HuH-7.5 (cell line): Measurements from ENCODE around the gene FRMD5.

Source experiments
- DNase-seq: peaks from one replicate; pipeline ENCODE4 v3.0.0; 2011; ENCODE audit warnings: low spot score

Gene FRMD5

GRCh38 chr15:43974852-43975251, 220.2 kb downstream of the FRMD5 start:
- no peak for DNase-seq

DNA sequence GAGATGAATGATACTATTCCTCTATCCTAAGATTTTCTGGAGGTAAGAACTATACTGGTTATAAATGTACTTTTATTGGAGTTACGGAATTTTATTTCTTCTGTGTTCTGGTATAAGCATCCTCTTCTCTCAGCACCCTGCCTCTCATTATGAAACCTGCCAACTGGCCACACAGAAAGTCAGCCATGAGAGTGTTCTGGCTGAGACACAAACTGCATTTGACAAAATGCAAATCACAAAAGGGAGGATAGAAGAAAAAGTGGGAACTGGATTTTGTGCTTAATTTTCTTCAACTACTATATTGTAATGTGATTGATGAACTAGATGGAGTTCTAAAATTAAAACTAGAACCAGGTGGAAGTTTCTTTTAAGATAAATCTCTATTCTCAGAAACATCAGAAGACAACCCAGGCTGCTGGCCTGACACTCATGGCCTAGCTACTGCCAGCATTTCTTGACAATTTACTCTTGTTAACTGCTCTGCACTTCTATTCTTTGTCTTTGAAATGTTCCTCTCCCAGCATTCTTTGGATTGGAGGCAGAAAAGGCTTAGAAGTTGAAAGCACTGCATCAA, 225.2 kb downstream of the FRMD5 start:
- DNase-seq: no peak

GRCh38 chr15:43968551-43968950, 226.5 kb downstream of the FRMD5 start:
- no peak for DNase-seq

DNA sequence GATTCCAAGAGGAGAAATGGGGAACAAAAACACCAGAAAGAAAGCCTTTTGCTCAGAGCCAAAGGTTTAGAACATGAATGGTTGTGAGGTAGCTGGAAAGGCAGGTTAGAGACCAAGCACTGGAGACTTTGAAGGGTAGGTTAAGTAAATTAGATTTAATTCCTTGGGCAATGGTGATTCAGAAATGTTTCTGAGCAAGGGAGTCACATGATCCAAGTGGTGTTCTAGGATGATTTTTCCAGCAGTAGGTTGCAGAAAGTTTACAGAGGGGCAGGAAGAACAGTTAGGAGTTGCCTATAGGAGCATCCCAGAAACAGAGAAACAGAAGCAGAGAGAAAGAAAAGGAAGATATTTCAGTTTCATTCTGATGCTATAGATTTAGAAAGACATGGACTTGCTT, 228.4 kb downstream of the FRMD5 start:
- DNase-seq: no peak

GRCh38 chr15:43958861-43959330, 236.2 kb downstream of the FRMD5 start:
- no peak for DNase-seq

- DNase-seq: no peak
Measured at GRCh38 chr15:43957724-43958123, 237.3 kb downstream of the FRMD5 start.

DNA sequence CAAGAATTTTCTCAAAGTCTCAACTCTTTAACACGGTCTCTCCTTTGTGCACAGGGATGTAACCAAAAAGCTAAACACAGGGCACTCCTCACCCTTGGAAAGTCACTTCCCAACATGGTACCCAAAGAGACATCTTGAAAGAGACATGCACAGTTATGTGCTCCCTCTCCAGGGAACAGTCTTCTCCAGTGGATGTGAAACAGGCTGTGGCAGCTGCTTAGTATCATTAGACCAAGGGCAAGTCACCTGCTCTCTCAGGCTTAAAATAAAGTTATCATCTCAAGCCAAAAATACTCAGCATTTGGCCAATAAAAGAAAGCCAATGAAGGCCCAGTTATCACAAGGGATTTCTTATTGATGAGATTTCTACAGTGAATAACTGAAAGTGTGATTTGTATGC, 239.9 kb downstream of the FRMD5 start:
- DNase-seq: no peak

DNA sequence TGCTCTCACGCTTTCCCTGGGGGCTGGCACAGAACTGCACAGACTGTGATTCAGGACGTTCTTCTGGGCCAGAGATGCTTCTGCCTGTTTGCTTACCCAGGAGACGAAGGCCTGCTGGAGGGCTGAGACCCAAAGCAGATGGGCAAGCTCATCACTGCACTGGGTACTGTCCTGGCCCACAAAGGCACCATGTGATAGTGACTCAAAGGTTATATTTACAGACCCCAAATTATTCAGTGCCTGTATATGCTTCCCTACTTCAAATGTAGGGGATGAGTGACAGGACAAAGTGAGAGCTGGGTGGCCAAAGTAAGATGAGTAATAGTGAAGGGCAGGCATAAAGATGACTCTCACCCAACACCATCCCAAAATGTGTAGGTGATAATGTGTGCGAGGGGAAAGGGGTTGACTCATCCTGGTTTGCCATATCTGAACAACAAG, 240.9 kb downstream of the FRMD5 start:
- no peak for DNase-seq

DNA sequence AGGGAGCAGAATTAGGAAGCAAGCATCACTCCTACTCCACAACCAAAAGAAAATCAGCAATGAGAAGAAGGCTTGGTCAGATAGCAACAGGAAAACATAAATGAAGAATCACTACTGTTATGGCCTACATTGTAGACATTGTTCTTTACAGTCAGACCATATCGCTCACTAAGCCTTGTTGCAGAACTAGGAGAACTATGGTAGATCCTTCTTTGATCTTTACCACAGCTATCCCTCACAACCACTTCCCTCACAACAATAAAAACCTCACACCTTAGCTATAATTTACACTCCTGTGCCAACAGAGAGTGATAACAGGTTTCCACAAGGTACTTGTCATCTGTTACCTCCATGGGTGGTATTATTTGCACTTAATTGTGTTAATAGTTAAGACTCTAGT, 241.7 kb downstream of the FRMD5 start:
- no peak for DNase-seq

- DNase-seq: no peak
Measured at GRCh38 chr15:43950531-43950930, 244.5 kb downstream of the FRMD5 start.

GRCh38 chr15:43948691-43949325, 246.3 kb downstream of the FRMD5 start:
- DNase-seq: no peak

- no peak for DNase-seq
Measured at GRCh38 chr15:43943511-43943910, 251.6 kb downstream of the FRMD5 start.

DNA sequence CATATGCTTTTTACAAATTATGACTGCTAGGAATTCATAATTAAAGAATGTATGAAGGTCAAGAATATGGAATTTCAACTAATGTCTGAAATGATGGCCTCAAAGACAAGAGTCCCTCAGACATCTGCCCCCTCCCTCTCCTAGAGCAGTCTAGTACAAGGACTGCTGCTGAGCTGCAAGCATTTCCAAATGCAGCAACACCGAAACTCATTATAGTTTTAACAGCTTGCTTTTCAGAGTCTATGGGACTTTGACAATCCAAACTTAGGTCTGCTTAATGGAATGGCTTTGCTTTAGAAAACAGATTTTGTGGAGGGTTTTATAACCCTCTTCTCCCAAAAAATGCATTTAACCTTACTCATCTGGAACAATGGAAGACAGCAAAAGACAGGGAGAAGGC, 252.9 kb downstream of the FRMD5 start:
- DNase-seq: no peak

DNA sequence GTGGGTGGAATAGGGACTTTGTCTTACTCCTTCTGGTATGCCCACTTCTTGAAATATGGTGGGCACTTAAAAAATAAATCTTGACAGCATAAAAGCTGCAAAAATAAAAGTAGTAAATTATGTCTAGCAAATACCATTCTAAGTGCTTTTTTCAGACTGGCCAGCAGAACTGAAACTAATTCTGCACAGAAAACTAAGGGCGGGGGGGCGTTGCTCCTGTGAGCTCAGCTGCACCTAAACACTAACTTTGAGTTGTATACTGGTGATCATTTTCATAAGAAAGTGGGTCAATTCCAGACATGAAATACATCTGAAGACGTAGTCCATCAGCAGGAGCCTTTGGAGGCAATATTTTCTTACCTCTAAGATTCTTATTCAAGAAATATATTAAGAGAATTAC, 253.5 kb downstream of the FRMD5 start:
- DNase-seq: no peak

DNA sequence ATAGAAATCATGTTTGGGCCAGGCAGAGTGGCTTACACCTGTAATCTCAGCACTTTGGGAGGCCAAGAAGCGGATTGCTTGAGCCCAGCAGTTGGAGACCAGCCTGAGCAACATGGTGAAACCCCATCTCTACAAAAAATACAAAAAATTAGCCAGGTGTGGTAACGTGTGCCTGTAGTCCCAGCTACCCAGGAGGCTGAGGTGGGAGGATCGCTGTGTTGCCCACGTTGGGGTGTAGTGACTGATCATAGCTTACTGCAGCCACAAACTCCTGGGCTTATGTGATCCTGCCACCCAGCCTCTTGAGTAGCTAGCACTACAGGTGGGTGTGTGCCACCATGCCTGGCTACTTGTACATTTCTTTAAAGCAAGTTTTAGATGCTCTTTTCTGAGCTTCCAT, 254.0 kb downstream of the FRMD5 start:
- DNase-seq: no peak

- no peak for DNase-seq
Measured at GRCh38 chr15:43939070-43939469, 256.0 kb downstream of the FRMD5 start.

DNA sequence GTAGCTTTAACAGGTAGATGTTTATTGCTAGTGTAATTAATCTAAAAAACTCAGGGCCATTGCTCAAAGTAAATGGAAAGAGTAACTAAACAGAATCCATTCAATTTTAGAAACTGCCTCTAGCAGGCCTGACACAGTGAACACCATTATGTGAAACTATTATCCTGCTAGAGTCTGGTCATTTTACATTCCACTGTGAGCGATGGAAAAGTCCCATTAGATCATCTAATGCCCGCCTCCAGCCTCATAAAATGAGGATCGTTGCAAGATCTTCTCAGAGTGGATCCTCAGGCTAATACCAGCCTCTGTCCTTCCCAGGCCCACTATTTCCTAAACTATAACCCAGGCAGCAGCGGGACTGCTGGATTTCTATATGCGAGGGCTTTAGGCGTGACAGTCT, 260.6 kb downstream of the FRMD5 start:
- DNase-seq: no peak

DNA sequence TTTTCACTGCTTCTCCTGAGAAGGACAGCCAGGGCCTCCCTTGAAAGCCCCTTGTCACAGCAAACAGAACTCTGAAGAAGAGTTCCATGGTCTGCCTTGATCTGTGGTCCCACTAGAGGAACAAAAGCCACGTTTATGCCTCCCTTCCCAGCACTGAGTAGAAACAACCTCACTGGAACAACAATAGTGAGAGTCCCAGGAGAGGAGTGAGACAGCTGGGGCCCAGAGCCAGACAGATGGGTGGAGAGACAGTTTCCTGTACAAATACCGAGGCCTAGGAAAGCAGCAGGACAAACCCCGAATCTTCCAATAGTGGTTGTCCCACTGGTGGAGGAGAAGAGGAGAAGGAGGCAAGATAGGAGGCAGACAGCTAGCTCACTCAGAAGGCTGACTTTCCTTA, 262.2 kb downstream of the FRMD5 start:
- no peak for DNase-seq

DNA sequence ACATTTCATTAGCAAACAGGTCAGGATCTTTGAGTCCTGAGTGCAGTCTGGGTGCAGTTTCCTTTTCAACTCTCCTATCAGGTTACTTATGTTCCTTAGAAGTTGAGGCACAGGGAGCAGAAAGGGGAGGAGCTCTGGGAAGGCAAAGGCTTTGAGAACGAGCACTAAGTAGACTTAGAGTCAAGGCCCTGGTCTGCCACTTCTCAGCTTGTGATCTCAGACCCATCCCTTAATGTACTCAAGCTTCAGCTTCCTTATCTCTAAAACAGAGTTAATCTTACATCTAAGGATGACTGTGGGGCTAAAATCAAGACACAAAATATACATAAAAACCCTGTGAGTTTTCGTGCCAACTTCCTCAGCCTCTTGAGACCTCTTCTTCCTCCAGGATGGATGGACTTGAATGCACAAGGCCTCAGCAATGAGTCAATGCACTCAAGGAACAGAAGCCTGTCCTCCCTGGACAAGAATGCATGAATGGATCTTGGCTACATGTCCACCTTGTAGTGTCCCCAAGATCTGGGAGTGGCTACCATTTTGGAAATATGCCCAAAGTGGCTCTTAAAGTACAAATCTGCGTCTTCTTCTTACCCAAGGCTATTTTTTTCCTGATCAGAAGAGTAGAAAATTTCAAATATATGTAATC, 263.2 kb downstream of the FRMD5 start:
- DNase-seq: no peak

DNA sequence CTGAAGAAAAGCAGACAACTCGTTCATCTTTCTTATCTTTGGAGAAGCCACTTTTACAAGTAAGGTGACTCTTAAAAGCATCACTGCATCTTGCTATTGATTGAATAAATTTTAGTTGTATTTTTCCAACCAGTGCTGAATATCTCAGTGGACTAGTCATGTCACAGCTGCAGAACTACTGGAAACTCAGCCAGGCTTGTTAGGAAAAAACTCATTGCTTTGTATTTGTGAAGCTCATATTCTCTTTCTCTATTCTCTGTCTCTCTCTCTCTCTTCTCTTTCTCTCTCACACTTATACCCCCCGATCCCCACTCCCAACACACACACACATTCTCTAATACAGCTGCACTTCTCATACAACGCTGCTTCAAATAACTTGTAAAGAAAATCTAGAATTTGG, 264.0 kb downstream of the FRMD5 start:
- no peak for DNase-seq

DNA sequence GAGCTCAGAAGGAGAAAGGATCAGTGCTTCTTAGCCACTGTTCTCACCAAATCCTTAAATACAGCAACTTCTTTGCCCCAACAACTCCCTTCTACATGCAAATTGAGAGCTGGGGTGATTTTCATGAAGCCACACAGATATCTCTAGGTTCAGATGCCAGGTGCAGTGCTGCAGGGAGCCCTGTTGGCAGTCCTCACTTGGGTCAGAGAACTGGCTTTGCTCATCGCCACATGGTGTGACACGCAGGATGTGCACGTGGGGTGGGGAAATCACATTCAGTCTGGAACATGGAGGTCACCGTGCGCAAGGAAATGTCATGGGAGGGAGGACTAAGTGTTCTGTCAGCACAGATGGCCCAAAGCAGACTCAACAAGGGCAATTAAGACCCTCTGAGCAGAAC, 264.5 kb downstream of the FRMD5 start:
- DNase-seq: no peak

GRCh38 chr15:43930079-43930478, 265.0 kb downstream of the FRMD5 start:
- DNase-seq: no peak

DNA sequence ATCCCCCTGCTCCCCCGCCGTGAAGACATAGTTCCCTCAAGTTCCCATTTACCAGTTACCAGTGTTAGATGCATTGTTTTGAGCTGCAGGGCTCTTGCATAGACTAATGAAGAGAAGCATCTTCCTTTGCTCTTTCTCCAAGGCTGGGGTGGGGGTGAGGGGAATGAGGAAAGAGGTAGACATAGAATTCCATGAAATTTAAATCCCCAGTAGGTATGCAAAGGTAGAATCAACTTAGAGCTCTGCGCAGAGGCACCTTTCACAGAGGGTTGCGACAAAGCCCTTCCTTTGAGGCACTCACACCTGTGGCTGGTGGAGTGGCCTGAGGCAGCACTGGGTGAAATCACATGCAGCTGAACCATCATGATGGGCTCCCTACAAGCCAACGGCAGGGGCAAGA, 266.9 kb downstream of the FRMD5 start:
- no peak for DNase-seq

- no peak for DNase-seq
Measured at GRCh38 chr15:43927203-43927602, 267.9 kb downstream of the FRMD5 start.
